Immature natural killer cell (primary cell): ENCODE results near the gene KLHL11. TPM values are rescaled to one million over a fixed set of nuclear protein-coding genes. Genes with fewer than 3 reads are reported as not detected.
"Not testable (repeated sequence)": the region's sequence is repeated elsewhere in the genome, so short reads cannot be mapped to it uniquely, and the experiment has no call there.

Experiments used
- DNase-seq, 3 donors: peaks; one replicate each; pipeline ENCODE4 v3.0.0; 2022; ENCODE audit warnings: mixed read lengths in 1 of 3
- H3K27ac Mint-ChIP-seq, 6 donors: one replicate each; pipeline ENCODE4 v1.8.0; 2020; ENCODE audit warnings: mixed read lengths in 6 of 6, mild to moderate bottlenecking in 5 of 6, inconsistent platforms in 4 of 6, moderate library complexity in 3 of 6
- H3K27me3 Mint-ChIP-seq, 3 donors: one replicate each; pipeline ENCODE4 v1.8.0; 2020 to 2021; ENCODE audit warnings: low read depth in 3 of 3, mild to moderate bottlenecking in 3 of 3, mixed read lengths in 3 of 3, moderate library complexity in 3 of 3, inconsistent platforms in 1 of 3
- H3K36me3 Mint-ChIP-seq, 3 donors: one replicate each; pipeline ENCODE4 v1.8.0; 2020; ENCODE audit warnings: mixed read lengths in 3 of 3, inconsistent platforms in 2 of 3, mild to moderate bottlenecking in 2 of 3
- H3K4me1 Mint-ChIP-seq, 2 donors: one replicate each; pipeline ENCODE4 v1.8.0; 2020; ENCODE audit warnings: inconsistent platforms in 2 of 2, mild to moderate bottlenecking in 2 of 2, mixed read lengths in 2 of 2, moderate library complexity in 1 of 2
- H3K4me3 Mint-ChIP-seq, 5 donors: one replicate each; pipeline ENCODE4 v1.8.0; 2020; ENCODE audit warnings: mild to moderate bottlenecking in 5 of 5, mixed read lengths in 5 of 5, inconsistent platforms in 3 of 5, moderate library complexity in 3 of 5
- H3K9me3 Mint-ChIP-seq, 6 donors: one replicate each; pipeline ENCODE4 v1.8.0; 2020; ENCODE audit warnings: mild to moderate bottlenecking in 6 of 6, mixed read lengths in 6 of 6, inconsistent platforms in 4 of 6, moderate library complexity in 3 of 6
- polyA plus RNA-seq, 3 donors: library from polyadenylated mRNA; unstranded; fragments of 300-500 nt; fragmentation: Illumina TruSeq; gene quantifications; one replicate each; pipeline ENCODE4 v1.2.3, GENCODE V29; 2021

KLHL11 gene
- polyA plus RNA-seq, 3 donors from 2014 or later, result 5.9 to 6.4 (median 5.9) TPM

DNA sequence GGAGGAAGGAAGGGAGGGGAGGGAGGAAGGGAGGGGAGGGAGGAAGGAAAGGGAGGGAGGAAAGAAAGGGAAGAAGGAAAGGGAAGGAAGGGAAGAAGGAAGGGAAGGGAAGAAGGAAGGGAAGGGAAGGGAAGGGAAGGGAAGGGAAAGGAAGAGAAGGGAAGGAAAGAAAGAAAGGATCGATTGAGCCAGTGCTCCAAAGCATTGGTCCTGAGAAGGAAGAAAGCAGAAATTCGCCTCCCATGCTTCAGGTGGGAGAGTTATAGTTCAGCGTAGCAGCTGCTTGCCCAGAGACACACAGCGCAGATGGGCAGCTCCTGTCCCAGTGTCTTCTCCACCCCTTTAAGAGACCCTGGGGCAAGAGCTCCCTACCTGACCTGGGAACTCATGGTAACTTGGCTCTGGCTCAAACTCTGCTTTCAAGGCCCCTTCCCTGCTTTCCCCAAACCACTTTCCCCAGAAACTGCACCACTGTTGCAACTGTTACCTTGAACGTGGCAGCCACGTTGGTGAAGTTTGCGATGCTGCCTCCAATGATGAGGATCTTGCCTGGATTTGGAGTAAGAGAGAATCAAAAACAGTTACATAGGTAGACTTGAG lies 39.1 kb upstream of the KLHL11 start:
- Mint-ChIP-seq H3K27me3 (peaks cover 0 to 7% (median 2%) of the 10 kb centered on the region in 3 donors), H3K9me3 (peaks cover 0 to 1% (median 0%) of the 10 kb centered on the region in 6 donors), H3K27ac (peak overlapping the region in 1 of 6 donors; percentile 2), H3K4me1 (no peaks in the 10 kb centered on the region), H3K4me3 (no peak overlapping the region), H3K36me3 (peaks cover 17 to 34% (median 20%) of the 10 kb centered on the region in 3 donors)
- no peak for DNase-seq

- Mint-ChIP-seq H3K4me1 (no peaks in the 10 kb centered on the region), H3K27me3 (peaks cover 0 to 7% (median 2%) of the 10 kb centered on the region in 3 donors), H3K27ac (peak overlapping the region in 1 of 6 donors; percentile 56), H3K36me3 (peaks cover 23 to 51% (median 24%) of the 10 kb centered on the region in 3 donors), H3K9me3 (peaks cover 0 to 1% (median 0%) of the 10 kb centered on the region in 6 donors), H3K4me3 (no peak overlapping the region)
- DNase-seq, result no peak
Measured at GRCh38 chr17:41901646-41902045, 36.4 kb upstream of the KLHL11 start.

DNA sequence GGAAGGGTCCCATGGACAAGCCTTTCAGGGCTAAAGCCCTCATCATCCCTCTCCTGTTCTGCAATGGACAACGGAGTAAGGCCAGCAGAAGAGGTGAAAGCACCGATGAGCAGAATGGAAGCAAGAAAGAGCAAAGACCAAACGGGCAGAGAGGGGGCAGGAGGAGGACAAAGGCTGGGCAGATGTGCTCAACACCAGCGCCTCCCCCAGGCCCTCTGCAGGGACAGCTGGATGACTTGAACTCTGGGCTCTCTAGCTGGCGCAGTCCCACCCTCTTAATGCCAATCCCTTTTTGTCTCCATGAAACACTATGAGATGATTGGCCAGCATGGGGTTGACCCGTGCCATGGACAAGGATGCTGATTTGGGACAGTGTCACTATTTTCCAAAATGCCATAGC lies 31.5 kb upstream of the KLHL11 start:
- Mint-ChIP-seq H3K4me3 (no peak overlapping the region), H3K36me3 (peaks cover 28 to 51% (median 34%) of the 10 kb centered on the region in 3 donors), H3K27ac (no peak overlapping the region), H3K4me1 (peaks cover 0 to 2% of the 10 kb centered on the region in 2 donors), H3K9me3 (peaks cover 0 to 1% (median 0%) of the 10 kb centered on the region in 6 donors), H3K27me3 (peaks cover 0 to 3% (median 2%) of the 10 kb centered on the region in 3 donors)
- no peak for DNase-seq

DNA sequence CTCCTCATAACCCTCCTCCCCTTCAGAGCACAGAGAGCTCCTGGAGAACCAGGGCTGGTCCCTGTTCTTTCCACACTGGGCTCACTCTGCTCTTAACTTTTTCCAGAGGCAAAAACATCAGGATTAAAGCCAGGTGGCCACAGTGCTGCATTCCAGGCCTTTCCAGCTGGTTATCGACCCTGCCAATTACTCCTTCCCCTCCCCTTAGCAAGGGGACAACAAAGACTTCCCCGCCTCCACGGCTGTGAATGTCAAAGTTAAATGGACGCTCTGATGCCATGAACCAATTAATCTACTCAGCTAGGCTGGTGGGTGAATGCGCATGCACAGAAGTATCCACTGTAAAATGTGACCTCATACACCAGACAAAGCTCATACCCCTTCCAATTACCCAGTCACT lies 30.4 kb upstream of the KLHL11 start:
- H3K9me3 Mint-ChIP-seq, result no peaks in the 10 kb centered on the region
- H3K27ac Mint-ChIP-seq, result no peak overlapping the region
- H3K36me3 Mint-ChIP-seq, result peaks cover 24 to 44% (median 29%) of the 10 kb centered on the region in 3 donors
- H3K4me1 Mint-ChIP-seq, result peaks cover 0 to 2% of the 10 kb centered on the region in 2 donors
- peaks cover 0 to 2% (median 0%) of the 10 kb centered on the region in 3 donors for H3K27me3 Mint-ChIP-seq
- no peak overlapping the region for H3K4me3 Mint-ChIP-seq
- DNase-seq, result no peak

GRCh38 chr17:41894791-41895331 lies 29.6 kb upstream of the KLHL11 start:
- Mint-ChIP-seq H3K4me1 (peaks cover 0 to 2% of the 10 kb centered on the region in 2 donors), H3K27ac (no peak overlapping the region), H3K4me3 (no peak overlapping the region), H3K9me3 (no peaks in the 10 kb centered on the region), H3K36me3 (peaks cover 24 to 46% (median 29%) of the 10 kb centered on the region in 3 donors), H3K27me3 (peaks cover 0 to 2% (median 0%) of the 10 kb centered on the region in 3 donors)
- DNase-seq, result no peak

- H3K4me1 Mint-ChIP-seq, result peaks cover 0 to 2% of the 10 kb centered on the region in 2 donors
- no peaks in the 10 kb centered on the region for H3K9me3 Mint-ChIP-seq
- no peaks in the 10 kb centered on the region for H3K27me3 Mint-ChIP-seq
- peaks cover 20 to 38% (median 20%) of the 10 kb centered on the region in 3 donors for H3K36me3 Mint-ChIP-seq
- H3K27ac Mint-ChIP-seq, result no peak overlapping the region
- no peak overlapping the region for H3K4me3 Mint-ChIP-seq
- DNase-seq, result no peak
Measured at GRCh38 chr17:41893384-41893783, 28.2 kb upstream of the KLHL11 start.

- Mint-ChIP-seq H3K4me1 (peaks cover 0 to 2% of the 10 kb centered on the region in 2 donors), H3K27ac (peak overlapping the region in 1 of 6 donors; percentile 46), H3K27me3 (peaks cover 0 to 2% (median 0%) of the 10 kb centered on the region in 3 donors), H3K36me3 (peaks cover 23 to 38% (median 27%) of the 10 kb centered on the region in 3 donors), H3K4me3 (no peak overlapping the region), H3K9me3 (no peaks in the 10 kb centered on the region)
- DNase-seq, result no peak
Measured at GRCh38 chr17:41892021-41892376, 26.8 kb upstream of the KLHL11 start.

- DNase-seq, result no peak
- Mint-ChIP-seq H3K27me3 (peaks cover 0 to 2% (median 0%) of the 10 kb centered on the region in 3 donors), H3K36me3 (peaks cover 20 to 32% (median 22%) of the 10 kb centered on the region in 3 donors), H3K9me3 (no peaks in the 10 kb centered on the region), H3K4me3 (no peak overlapping the region), H3K27ac (peak overlapping the region in 2 of 6 donors; percentile 30 to 46), H3K4me1 (peaks cover 0 to 2% of the 10 kb centered on the region in 2 donors)
Measured at GRCh38 chr17:41891135-41892020, 26.2 kb upstream of the KLHL11 start.

GRCh38 chr17:41888332-41888965 lies 23.2 kb upstream of the KLHL11 start:
- no peaks in the 10 kb centered on the region for H3K4me1 Mint-ChIP-seq
- H3K27ac Mint-ChIP-seq, result no peak overlapping the region
- no peak for DNase-seq
- no peaks in the 10 kb centered on the region for H3K9me3 Mint-ChIP-seq
- peaks cover 14 to 31% (median 22%) of the 10 kb centered on the region in 3 donors for H3K36me3 Mint-ChIP-seq
- no peak overlapping the region for H3K4me3 Mint-ChIP-seq
- H3K27me3 Mint-ChIP-seq, result peaks cover 0 to 2% (median 0%) of the 10 kb centered on the region in 3 donors

DNA sequence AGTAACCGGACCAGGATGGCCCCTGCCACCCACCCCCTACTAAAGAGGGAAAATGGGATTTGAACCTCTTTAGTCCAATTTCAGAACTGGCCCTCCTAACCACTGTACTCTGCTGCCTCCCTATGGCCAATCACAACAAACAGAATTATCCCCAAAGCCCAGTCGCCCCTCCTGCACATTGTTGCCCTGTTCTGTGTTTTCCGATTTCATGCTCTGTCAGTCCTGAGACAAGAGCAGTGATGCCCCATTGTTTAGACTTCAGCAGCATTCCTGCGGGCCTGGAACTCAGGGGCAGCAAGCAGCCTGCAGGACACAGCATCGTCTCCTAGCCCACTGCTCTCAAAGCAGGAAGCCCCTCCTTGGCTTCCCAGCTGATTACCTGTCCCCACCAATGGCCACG lies 20.5 kb upstream of the KLHL11 start:
- Mint-ChIP-seq H3K4me3 (no peak overlapping the region), H3K27me3 (peaks cover 0 to 3% (median 0%) of the 10 kb centered on the region in 3 donors), H3K4me1 (no peaks in the 10 kb centered on the region), H3K9me3 (no peaks in the 10 kb centered on the region), H3K27ac (no peak overlapping the region), H3K36me3 (peaks cover 23 to 43% (median 31%) of the 10 kb centered on the region in 3 donors)
- no peak for DNase-seq

- DNase-seq, result no peak
- H3K4me1 Mint-ChIP-seq, result no peaks in the 10 kb centered on the region
- no peaks in the 10 kb centered on the region for H3K9me3 Mint-ChIP-seq
- peaks cover 0 to 3% (median 0%) of the 10 kb centered on the region in 3 donors for H3K27me3 Mint-ChIP-seq
- H3K4me3 Mint-ChIP-seq, result no peak overlapping the region
- H3K27ac Mint-ChIP-seq, result peak overlapping the region in 4 of 6 donors; percentile 4 to 21 (median 12)
- H3K36me3 Mint-ChIP-seq, result peaks cover 23 to 44% (median 35%) of the 10 kb centered on the region in 3 donors
Measured at GRCh38 chr17:41882756-41883155, 17.5 kb upstream of the KLHL11 start.

DNA sequence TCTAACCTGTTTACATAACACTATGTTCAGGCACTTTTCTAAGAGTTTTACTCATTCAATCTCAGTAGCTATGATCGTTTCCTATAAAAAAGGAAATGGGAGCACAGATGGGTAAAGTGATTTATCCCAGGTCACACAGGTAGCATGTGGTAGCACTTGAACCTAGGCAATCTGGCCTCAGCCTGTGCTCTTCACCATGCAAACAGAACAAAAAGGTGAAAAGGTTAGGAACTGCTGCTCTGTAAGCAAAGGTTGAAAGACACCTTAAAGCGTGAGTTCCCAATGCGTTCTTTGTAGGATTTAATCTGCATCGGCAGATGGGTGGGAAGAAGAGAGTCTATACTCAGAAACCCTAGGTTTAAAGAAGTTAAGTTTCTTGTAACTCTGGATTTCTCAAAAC lies 14.9 kb upstream of the KLHL11 start:
- H3K36me3 Mint-ChIP-seq, result peaks cover 21 to 42% (median 31%) of the 10 kb centered on the region in 3 donors
- DNase-seq, result no peak
- no peak overlapping the region for H3K27ac Mint-ChIP-seq
- H3K4me3 Mint-ChIP-seq, result no peak overlapping the region
- H3K9me3 Mint-ChIP-seq, result no peaks in the 10 kb centered on the region
- H3K4me1 Mint-ChIP-seq, result no peaks in the 10 kb centered on the region
- H3K27me3 Mint-ChIP-seq, result peaks cover 0 to 2% (median 0%) of the 10 kb centered on the region in 3 donors

DNA sequence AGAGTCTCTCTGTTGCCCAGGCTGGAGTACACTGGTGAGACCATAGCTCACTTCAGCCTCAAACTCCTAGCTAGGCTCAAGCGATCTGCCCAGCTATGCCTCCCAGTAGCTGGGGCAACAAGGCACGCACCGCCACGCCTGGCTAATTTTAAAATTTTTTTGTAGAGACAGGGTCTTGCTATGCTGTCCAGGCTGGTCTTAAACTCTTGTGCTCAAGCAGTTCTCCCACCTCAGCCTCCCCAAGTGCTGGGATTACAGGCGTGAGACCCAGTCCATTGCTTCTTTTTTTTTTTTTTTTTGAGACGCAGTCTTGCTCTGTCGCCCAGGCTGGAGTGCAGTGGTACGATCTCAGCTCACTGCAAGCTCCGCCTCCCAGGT lies 9.1 kb upstream of the KLHL11 start:
- DNase-seq, H3K4me1 Mint-ChIP-seq, H3K27me3 Mint-ChIP-seq, H3K9me3 Mint-ChIP-seq, H3K27ac Mint-ChIP-seq, H3K4me3 Mint-ChIP-seq: not testable (repeated sequence)
- H3K36me3 Mint-ChIP-seq, result peaks cover 16 to 42% (median 18%) of the 10 kb centered on the region in 3 donors
